H1 (cell line): ENCODE results near the gene CCDC15.

ENCODE experiments used
- CREB1 ChIP-seq: IDR thresholded peaks from 2 replicates; pipeline ENCODE4 v1.6.1; 2012; ENCODE audit warnings: inconsistent platforms
- EGR1 ChIP-seq: IDR thresholded peaks from 2 replicates; pipeline ENCODE4 v1.6.1; 2011; ENCODE audit warnings: low read depth, low read length, borderline replicate concordance
- EZH2 ChIP-seq: fragments of 200-600 bp; sonication (generic); IDR thresholded peaks from 2 replicates; pipeline ENCODE4 v1.7.1; 2012; ENCODE audit warnings: low read depth, mild to moderate bottlenecking, moderate library complexity, low read length, inconsistent platforms; ENCODE audit not compliant: severe bottlenecking
- RAD21 ChIP-seq, 2 experiments: IDR thresholded peaks in 1 of 2; conservative IDR thresholded peaks in 1 of 2; 2 replicates each; pipeline ENCODE4 v1.6.1; 2011; ENCODE audit warnings: low read depth in 2 of 2, low read length in 2 of 2, improper control_type of control experiment in 1 of 2, inconsistent platforms in 1 of 2, mild to moderate bottlenecking in 1 of 2, moderate library complexity in 1 of 2
- SIN3A ChIP-seq, 2 experiments: IDR thresholded peaks in 1 of 2; conservative IDR thresholded peaks in 1 of 2; 2 replicates each; pipeline ENCODE4 v1.6.1; 2011 to 2012; ENCODE audit warnings: low read length in 2 of 2, improper control_type of control experiment in 1 of 2, low read depth in 1 of 2, mild to moderate bottlenecking in 1 of 2
- TAF7 ChIP-seq: optimal IDR thresholded peaks from 2 replicates; pipeline ENCODE3; 2011; ENCODE audit warnings: low read depth, mild to moderate bottlenecking, inconsistent platforms, low read length, moderate library complexity, borderline replicate concordance
- TF ChIP-seq, protein P1 (sequence below), 3 experiments: IDR thresholded peaks; 1 replicate in 2 of 3; 2 replicates in 1 of 3; pipeline versions ENCODE4 v1.5.1 to v1.6.1; 2011; ENCODE audit warnings: low read length in 3 of 3, mild to moderate bottlenecking in 3 of 3, inconsistent platforms in 2 of 3, low read depth in 1 of 3, moderate library complexity in 1 of 3; ENCODE audit not compliant: insufficient read depth in 1 of 3; ENCODE audit errors: control extremely low read depth in 1 of 3

DNA sequence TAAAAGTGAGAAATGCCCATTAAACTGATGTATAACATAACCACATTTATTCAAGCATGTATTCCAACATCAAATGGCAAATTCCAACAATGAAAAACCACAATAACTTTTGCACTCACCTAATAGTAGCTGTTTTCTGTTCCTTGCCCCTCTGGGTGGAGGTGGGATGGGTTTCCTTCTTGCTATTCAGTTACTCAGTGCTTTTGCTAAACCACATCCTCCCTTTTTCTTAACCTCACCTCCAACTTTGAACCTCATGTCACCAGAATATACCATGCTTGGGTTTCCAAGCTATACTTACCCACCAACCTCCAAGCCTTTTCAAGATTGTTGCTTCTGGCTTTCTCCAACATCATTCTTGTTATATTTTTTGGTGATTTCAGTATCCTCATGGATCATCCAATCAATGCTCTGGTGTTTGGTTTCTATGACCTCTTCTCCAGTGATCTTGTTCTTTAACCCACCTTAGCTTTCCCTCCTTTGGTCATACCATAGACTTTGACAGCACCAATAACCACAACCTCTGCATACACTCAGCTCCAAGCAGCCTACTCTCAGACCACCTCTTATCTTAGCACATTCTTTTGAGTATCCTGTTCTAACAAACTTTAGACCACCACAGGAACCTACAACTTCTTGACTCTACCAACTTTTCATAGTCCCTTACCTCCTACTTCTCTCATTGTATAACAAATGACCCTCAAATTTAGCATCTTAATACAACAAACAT lies 3.2 kb upstream of the CCDC15 start:
- TF ChIP-seq, protein P1, sequence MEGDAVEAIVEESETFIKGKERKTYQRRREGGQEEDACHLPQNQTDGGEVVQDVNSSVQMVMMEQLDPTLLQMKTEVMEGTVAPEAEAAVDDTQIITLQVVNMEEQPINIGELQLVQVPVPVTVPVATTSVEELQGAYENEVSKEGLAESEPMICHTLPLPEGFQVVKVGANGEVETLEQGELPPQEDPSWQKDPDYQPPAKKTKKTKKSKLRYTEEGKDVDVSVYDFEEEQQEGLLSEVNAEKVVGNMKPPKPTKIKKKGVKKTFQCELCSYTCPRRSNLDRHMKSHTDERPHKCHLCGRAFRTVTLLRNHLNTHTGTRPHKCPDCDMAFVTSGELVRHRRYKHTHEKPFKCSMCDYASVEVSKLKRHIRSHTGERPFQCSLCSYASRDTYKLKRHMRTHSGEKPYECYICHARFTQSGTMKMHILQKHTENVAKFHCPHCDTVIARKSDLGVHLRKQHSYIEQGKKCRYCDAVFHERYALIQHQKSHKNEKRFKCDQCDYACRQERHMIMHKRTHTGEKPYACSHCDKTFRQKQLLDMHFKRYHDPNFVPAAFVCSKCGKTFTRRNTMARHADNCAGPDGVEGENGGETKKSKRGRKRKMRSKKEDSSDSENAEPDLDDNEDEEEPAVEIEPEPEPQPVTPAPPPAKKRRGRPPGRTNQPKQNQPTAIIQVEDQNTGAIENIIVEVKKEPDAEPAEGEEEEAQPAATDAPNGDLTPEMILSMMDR (IDR thresholded peaks at IDR 0.05; ENCODE audit: control extremely low read depth in 1 of 3, insufficient read depth in 1 of 3, low read depth in 1 of 3, low read length in 3 of 3): no peak
- TF ChIP-seq EZH2 (no peak), CREB1 (no peak), EGR1 (no peak), SIN3A (conservative IDR thresholded peaks at IDR 0.05 in 1 of 2, IDR thresholded peaks at IDR 0.05 in 1 of 2; ENCODE audit: low read depth in 1 of 2, low read length in 2 of 2) (no peak), RAD21 (IDR thresholded peaks at IDR 0.05 in 1 of 2, conservative IDR thresholded peaks at IDR 0.05 in 1 of 2; ENCODE audit: low read depth in 2 of 2, low read length in 2 of 2) (no peak), TAF7 (no peak)
